HG03521 (cell line): ENCODE data around the gene POFUT1.
"Not testable (repeated sequence)": the region's sequence is repeated elsewhere in the genome, so short reads cannot be mapped to it uniquely, and the experiment has no call there.

Experiments
- ATAC-seq: cut with Tn5 transposase; IDR thresholded peaks from one replicate; pipeline ENCODE4 v1.9.1; 2021; ENCODE audit warnings: mild to moderate bottlenecking, moderate library complexity; ENCODE audit not compliant: unreplicated experiment

Gene POFUT1

DNA sequence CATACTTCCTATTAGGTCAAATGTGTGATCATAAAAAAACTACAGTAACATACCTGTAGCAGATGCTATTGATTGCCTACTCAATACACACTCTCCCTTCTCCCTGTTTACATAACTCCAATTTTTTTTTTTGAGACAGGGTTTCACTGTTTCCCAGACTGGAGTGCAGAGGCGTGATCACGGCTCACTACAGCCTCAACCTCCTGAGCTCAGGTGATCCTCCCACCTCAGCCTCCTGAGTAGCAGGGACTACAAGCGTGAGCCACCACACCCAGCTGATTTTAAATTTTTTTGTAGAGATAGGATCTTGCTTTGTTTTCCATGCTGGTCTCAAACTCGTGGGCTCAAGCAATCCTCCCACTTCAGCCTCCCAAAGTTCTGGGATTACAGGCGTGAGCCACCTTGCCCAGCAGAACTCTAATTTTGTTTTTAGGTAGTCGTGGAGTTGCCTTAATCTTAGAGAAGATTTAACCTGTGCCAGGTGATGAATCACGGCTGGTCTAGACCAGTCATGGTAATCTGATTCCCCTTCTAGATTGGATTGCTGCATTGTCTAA lies 55.8 kb downstream of the POFUT1 start:
- no peak for ATAC-seq

DNA sequence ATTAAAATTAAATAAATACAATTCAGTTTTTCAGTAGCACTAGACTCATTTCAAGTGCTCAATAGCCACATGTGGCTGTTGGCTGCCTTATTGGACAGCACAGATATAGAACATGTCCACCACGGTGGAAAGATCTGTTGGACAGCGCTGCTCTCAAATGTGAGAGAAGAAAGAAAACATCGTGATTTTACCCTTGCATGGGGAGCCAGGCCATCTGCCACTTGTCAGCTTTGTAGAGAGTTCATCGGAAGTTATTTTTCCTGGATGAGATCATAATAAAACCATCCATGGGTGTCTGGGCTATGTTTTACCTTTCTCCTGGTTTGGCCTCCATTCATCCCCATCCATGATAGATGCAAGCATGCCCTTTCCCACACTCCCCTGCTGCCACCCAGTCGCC lies 63.9 kb downstream of the POFUT1 start:
- no peak for ATAC-seq

DNA sequence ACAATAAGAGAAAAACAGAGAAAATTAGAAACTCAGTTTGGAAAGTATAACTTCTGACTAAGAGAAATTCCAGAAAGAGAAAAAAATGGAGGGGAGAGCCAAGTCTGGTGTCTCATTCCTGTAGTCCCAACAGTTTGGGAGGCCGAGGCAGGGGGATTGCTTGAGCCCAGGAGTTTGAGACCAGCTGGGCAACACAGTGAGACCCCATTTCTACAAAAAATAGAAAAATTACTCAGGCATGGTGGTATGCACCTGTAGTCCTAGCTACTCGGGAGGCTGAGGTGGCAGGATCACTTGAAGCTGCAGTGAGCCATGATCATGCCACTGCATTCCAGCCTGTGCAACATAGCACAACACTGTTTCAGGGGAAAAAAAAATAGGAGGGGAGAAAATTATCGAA lies 66.7 kb downstream of the POFUT1 start:
- no peak for ATAC-seq

DNA sequence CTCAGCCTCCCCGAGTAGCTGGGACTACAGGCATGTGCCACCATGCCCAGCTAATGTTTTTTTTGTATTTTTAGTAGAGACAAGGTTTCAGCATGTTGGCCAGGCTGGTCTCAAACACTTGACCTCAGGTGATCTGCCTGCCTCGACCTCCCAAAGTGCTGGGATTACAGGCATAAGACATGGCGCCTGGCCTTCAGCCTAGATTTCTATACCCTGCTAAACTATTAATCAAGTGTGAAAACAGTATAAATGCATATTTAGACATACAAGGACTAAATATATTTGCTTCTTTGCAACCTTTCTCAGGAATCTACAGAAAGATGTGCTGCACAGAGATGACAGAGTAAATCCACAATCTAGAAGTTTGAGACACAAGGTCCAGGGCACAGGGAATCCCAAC lies 67.5 kb downstream of the POFUT1 start:
- ATAC-seq: not testable (repeated sequence)

DNA sequence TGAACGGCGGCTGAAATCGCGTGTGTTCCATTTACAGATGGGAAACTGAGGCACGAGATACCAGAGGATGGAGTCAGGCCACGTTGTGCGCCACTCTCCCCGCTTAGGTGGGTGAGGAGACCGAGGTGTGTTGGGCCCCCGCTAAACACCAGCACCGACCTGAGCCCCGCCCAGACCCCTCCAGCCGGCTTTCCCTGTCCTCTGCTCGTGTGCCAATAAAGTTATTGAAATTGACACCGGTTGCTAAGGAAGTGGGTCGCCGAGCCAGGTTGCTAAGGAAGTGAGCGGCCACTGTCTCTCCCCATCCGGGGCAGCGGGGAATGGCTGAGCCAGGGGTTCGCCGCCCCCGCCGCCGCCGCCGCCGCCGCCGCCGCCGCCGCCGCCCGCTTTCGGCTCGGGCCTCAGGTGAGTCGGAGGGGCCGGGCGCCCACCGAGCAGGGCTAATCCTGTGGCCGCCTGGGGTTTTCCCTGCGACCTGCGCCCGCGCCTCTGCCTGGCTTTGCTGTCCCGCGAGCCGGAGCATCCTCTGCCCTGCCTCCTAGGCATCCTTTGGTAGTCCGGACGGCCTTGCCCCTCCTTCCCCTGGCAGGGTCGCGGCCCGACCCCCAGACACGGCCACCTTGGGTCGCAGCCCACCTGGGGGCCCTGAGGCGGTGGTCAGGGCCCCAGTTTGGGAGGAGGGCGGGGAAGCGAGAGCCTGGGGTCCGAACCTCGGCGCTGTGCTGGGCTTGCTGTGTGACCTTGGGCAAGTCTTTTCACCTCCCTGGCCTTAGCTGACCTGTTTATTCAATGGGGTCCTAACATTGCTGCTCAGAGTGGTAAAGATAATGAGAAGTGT lies 69.9 kb downstream of the POFUT1 start, which contains the start of gene KIF3B:
TSS of gene KIF3B (plus strand) at position 291 of the 838 bp plus-strand sequence. CDS start 32,127 bp downstream, outside the sequence.
- peak; percentile 84 for ATAC-seq

DNA sequence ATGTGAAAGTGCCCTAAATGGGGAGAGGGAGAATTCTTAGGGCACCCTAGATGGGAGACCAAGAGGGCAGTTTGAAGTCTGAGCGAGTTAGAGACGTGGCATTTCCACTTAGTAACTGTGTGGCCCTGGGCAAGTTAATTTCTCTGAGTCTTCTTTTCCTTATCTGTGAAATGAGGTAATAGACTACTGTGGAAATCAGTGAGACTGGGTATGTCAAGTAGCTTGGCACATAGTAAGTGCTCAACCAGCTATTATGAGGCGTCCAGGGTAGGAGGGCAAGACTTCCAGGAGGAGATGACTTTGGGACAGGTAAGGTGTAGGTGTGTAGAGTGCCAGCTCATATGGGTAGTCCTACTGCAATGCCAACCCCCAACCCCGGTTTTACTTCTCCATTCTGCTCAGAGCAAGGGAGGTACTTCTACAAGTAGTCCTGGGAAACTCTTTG lies 70.5 kb downstream of the POFUT1 start:
- peak; percentile 46 for ATAC-seq

DNA sequence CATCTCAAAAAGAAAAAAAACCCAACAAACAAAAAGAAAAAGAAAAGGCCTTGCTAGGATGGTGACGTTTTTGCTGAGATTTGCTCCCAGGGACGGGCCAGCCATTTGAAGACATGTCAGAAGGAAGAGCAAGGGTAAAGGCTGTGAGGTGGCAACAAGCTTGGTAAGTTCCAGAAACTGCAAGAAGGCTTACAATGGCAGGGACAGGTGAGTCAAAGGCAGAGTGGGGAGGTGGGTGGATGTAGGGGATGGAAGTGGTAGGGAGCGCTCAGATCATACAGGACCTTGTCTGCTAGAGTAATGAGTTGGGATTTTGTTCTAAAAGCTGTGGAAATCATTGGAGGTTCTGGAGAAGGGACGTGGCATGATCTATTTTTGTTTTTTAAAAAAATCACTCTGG lies 74.0 kb downstream of the POFUT1 start:
- ATAC-seq: no peak

DNA sequence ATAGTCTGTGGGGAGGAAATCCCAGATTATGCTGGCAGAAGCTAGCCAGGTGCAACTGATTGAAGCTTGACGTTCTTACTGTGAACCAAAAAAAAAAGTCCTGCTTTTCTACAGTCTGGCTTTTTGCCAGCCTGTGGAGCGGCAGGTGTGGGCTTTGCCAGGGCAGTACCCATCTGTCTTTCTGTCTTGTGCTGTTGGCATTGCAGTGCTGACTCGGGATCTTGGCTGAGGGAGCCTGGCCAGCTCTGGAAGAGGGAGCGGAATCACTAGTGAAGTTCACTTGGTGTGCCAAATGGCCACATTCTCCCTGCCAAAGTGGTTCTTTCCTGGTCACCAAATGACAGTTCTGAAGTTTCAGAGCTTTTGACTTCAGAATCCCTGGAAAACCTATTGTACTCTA lies 74.8 kb downstream of the POFUT1 start:
- ATAC-seq: no peak

DNA sequence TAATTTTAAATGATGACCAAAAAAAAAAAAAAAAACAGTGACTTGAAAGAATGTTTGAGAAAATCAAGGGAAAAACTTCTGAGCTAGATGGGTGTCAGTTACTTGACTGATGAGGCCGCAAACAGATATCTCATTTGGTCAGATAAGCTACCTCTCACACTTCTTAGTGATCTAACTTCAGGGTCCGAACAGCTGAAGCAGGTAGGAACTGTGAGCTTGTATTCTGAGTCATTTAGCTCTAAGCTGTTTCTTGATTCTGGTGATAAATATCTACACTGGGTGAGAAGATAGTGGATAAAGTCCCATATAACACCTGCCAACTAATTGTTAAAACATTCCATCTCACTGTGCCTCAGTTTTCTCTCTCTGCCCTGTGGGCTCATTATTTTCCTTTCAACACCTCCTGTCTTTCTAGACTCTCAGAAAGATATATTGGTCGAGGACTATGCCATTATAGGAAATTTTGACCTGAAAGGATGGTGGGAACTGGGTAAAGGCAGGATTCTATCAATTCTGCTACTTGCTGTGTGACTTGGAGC lies 77.5 kb downstream of the POFUT1 start:
- ATAC-seq: no peak

DNA sequence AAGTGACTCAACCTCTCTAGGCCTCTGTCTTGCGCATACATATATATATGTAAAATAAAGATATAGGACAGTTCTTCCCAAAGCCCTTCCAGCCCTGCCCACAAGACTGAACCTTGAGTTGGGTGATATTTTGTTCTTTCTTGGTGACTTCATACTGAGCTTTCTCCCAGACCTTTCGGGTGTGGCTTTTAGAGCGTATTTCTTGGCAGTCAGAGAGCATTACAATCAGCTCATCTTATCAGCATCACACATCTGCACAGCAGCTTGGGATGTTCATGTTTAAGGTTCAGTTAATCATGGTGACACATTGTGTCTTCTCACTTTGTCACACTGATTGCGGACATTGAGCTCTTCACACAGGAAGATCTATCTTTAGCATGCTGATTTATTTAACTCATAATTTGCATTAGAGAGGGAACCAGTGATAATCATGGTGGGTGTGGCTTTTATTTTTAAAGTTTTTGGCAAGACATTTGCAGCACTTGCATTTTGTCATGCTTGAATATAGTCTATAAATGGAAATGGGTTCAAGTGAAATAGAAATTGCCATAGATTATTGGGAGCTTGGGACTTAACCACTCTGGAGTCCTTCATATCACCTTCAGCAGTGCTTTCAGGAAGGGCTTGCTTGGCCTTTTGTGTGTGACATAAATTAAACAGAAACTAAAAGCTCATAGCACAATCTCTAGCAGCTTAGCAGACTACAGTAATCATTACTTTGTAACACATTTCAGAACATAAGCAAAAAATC lies 78.1 kb downstream of the POFUT1 start:
- ATAC-seq: peak; percentile 69

DNA sequence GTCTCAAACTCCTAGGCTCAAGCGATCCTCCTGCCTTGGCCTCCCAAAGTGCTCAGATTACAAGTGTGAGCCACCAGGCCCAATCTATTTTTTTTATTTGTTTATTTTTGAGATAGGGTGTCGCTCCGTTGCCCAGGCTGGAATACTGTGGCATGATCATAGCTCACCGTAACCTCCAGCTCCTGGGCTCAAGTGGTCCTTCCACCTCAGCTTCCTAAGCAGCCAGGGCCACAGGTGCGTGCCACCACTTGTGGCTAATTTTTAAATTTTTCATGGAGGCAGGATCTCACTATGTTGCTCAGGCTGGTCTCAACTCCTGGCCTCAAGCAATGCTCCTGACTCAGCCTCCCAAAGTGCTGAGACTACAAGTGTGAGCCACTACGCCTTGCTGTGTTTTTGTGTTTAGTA lies 79.6 kb downstream of the POFUT1 start:
- ATAC-seq: no peak
